Stimulated activated effector memory CD8-positive, alpha-beta T cell treated with anti-CD3 and anti-CD28 coated beads, Interleukin-12 subunit alpha, Interleukin-12 subunit beta, amount 100 ng/mL, for 72 hours (primary cell): ENCODE measurements around the gene PARD3B.

ENCODE experiments used
- ATAC-seq: fragments of 150-1000 bp; cut with Tn5 transposase; 2 replicates; pipeline ENCODE4 v1.10.0; 2021
- DNase-seq, 2 donors: peaks; one replicate each; pipeline ENCODE4 v3.0.0; 2021 to 2022; ENCODE audit warnings: low spot score in 2 of 2
- H3K27ac Mint-ChIP-seq: one replicate; pipeline ENCODE4 v1.8.0; 2022; ENCODE audit warnings: mild to moderate bottlenecking, mixed read lengths
- H3K36me3 Mint-ChIP-seq: one replicate; pipeline ENCODE4 v1.8.0; 2022; ENCODE audit warnings: mild to moderate bottlenecking, mixed read lengths
- H3K4me1 Mint-ChIP-seq: one replicate; pipeline ENCODE4 v1.8.0; 2022; ENCODE audit warnings: mixed read lengths
- H3K4me3 Mint-ChIP-seq: one replicate; pipeline ENCODE4 v1.8.0; 2022; ENCODE audit warnings: mild to moderate bottlenecking, mixed read lengths
- H3K9me3 Mint-ChIP-seq: one replicate; pipeline ENCODE4 v1.8.0; 2022; ENCODE audit warnings: mixed read lengths

The PARD3B gene

DNA sequence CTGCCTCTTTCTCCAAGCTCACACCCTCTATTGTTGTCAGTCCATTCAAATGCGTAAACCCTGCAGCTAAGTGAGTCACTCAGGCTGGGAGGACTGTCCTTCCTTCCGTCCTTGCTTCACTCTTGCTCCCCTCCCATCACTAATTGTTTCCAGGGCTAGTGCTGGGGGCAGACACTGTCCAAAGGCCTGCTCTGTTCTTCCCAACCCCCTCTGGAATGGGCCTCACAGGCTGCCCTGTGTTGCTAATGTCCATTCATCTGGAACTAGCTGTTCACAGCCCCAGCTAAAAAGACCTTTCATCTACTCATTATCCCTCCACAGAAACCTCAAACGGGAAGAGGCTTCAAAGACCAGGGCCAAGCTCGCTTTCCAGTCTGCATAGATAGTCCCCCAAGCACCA, 1105.2 kb downstream of the PARD3B start:
- no peaks in the 10 kb centered on the region for H3K4me1 Mint-ChIP-seq
- no peak for DNase-seq
- H3K9me3 Mint-ChIP-seq = no peaks in the 10 kb centered on the region
- H3K27ac Mint-ChIP-seq = no peak overlapping the region
- H3K36me3 Mint-ChIP-seq = no peaks in the 10 kb centered on the region
- no peak for ATAC-seq
- H3K4me3 Mint-ChIP-seq = no peak overlapping the region

DNA sequence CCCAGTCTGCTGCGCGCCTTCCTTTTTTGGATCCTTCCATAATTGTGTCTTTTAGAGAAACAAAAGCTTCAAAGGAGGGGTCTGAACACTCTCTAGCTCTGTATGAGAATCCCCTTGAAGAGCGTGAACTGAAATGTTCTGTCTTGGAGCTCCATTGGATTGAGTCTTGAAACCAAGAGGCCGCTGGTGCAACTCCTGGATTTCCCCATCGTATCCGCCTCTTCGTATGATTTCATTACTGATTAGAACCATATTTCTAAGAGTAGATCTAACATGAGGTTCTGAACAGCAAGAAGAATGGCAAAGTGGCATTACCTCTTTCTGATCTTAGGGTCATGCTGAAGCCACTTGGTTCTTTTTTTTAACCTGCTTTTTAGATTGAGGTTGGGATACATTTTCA, 1105.7 kb downstream of the PARD3B start:
- Mint-ChIP-seq H3K9me3 (no peaks in the 10 kb centered on the region), H3K27ac (no peak overlapping the region), H3K4me3 (no peak overlapping the region), H3K4me1 (no peaks in the 10 kb centered on the region), H3K36me3 (no peaks in the 10 kb centered on the region)
- ATAC-seq (no peak), DNase-seq (no peak)

DNA sequence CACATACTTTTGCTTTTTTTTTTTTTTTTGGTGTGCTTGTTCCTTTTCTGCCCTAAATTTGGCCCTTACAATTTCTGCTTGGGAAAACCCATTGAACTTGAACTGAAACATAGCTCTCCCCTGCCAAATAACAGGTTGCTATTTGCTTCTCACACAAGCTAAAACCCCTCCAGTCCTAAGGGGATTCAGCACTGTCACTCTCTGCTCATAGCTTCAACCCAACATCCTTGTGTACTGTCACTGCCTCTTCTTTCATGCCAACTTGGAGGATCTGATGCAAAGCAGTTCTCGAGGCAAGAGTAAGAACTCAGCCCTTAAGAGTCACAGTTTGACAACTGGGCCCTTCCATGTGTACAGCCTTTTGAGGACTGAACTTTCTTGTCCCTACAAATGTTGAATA, 1106.4 kb downstream of the PARD3B start:
- Mint-ChIP-seq H3K4me1 (no peaks in the 10 kb centered on the region), H3K4me3 (no peak overlapping the region), H3K36me3 (no peaks in the 10 kb centered on the region), H3K27ac (no peak overlapping the region), H3K9me3 (no peaks in the 10 kb centered on the region)
- DNase-seq (no peak), ATAC-seq (no peak)

DNA sequence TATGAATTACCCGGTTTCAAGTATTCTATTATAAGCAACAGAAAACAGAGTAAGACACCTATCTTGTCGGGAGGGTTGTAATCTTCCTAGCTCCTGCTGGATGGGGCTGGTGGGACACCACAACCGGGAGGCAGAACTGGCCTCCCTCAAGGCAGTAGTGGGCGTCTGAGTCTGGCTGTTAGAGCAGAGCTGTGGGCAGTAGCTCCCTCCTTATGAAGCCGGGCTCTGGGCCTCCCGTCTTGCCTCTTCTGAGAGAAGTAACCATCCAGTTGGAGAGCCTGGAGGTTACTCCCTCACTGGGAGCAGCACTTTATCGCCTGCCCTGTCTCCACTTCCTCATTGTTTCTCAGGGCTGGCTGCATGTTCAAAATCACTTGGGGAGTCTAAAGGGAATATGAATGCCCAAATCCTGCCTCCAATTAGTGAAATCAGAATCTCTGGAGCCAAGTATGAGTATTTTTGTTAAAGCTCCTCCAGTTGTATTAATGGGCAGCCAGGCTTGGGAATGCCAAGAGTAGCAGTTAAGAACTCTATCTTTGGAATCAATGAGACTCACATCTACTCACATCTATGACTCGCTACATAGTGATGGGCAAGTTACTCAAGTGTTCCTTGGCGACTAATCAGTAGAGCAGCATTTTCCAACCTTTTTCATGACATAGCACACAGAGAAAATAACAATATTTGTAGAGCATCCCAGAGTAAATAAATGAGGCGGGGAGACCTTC, 1109.8 kb downstream of the PARD3B start:
- ATAC-seq (no peak), DNase-seq (no peak)
- no peaks in the 10 kb centered on the region for H3K36me3 Mint-ChIP-seq
- H3K4me3 Mint-ChIP-seq = no peak overlapping the region
- no peaks in the 10 kb centered on the region for H3K9me3 Mint-ChIP-seq
- H3K4me1 Mint-ChIP-seq = no peaks in the 10 kb centered on the region
- H3K27ac Mint-ChIP-seq = no peak overlapping the region

DNA sequence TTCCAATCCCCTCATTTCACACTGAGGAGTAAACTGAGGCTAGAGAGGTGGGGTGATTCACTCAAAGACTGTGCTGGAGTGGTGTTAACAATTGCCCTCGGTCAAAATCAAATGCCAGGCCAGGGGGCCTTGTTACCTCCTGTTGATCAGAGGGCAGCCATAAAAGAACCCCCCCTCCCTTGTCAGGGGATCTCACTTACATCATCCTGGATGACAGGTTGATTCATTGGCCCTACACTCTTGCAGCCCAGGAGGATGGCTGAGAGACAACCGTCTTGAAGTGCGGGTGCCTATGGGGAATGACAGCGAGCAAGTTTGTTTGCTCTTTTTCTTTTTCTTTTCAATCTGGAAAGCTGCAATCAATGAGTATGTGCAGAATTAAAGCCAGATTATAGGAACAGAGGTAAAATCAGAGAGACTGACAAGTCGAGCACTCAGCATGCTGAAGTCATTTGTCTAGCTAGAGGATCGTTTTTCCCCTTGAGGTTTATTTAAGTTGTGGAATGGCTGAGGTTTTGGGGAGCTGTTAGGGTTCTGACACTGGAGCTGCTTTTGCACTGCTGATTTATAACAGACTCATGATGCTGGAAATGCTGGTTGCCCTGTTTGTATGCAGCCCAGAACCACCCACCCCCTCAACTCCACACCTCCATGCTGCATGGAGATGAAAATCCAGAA, 1110.6 kb downstream of the PARD3B start:
- no peaks in the 10 kb centered on the region for H3K36me3 Mint-ChIP-seq
- H3K27ac Mint-ChIP-seq = no peak overlapping the region

DNA sequence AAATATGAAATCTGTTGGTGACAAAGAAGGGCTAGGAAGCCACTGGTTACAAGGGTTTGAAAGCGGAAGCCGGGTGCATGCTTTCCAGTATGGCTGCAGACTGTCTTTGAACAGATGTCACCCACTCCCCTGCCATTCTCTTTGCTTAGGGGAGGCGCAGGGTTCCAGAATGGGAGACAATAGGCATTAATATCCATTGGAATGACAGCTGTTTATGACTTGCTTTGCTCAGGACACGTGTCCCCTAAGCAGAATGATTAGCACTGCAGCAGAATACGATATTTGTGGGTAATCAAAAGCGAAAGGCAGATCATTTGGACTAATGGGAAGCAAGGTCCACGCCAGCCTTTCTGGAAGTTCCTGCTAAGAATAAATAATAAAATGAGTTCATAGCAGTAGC, 1111.2 kb downstream of the PARD3B start:
- Mint-ChIP-seq H3K4me3 (no peak overlapping the region), H3K4me1 (peaks cover 11% of the 10 kb centered on the region), H3K27ac (no peak overlapping the region), H3K36me3 (no peaks in the 10 kb centered on the region), H3K9me3 (no peaks in the 10 kb centered on the region)
- no peak for DNase-seq
- ATAC-seq = no peak

More for the DNA sequence above, 1110.6 kb downstream of the PARD3B start:
- ATAC-seq (no peak), DNase-seq (no peak)
- H3K9me3 Mint-ChIP-seq = no peaks in the 10 kb centered on the region
- peaks cover 9% of the 10 kb centered on the region for H3K4me1 Mint-ChIP-seq
- no peak overlapping the region for H3K4me3 Mint-ChIP-seq

DNA sequence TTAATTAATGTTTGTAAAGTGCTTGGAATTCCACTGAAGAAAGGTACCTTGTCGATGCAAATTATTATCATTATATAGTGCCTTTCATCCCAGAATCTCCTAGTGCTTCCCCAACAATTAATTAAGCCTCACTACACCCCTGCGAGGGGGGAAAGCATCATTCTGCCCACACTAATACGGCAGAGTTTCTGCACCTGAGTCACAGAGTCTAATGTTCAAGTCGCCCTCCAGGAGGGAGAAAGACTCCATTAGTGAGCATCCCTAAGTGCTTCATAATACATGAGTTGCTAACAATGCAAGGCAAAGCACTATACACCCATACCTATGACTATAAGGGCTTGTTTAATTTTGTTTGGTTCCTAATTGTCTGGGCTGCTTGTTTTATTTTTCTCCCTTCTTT, 1111.7 kb downstream of the PARD3B start:
- H3K4me1 Mint-ChIP-seq = peaks cover 11% of the 10 kb centered on the region
- no peaks in the 10 kb centered on the region for H3K36me3 Mint-ChIP-seq
- H3K9me3 Mint-ChIP-seq = no peaks in the 10 kb centered on the region
- no peak overlapping the region for H3K4me3 Mint-ChIP-seq
- ATAC-seq = no peak
- H3K27ac Mint-ChIP-seq = no peak overlapping the region
- no peak for DNase-seq

DNA sequence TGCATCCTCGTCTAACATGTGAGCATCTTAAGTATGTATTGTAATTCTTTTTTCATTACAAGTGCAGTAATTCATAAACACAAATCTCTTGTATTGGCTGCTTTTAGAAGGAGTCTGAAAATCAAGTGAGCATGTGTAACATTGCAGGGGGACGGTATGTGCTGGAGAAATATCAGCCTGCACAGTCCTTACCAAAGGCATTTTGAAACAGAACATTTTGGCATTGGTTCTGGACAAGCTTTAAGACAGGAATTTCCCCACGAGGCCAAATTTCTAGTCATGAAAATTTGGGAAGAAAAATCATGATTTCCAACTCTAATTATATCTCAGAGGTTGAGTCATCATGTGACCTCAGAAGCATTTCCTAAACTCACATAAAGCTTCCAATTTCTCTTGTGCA, 1112.3 kb downstream of the PARD3B start:
- Mint-ChIP-seq H3K4me3 (no peak overlapping the region), H3K9me3 (no peaks in the 10 kb centered on the region), H3K4me1 (peaks cover 11% of the 10 kb centered on the region), H3K36me3 (no peaks in the 10 kb centered on the region), H3K27ac (no peak overlapping the region)
- ATAC-seq (no peak), DNase-seq (no peak)

DNA sequence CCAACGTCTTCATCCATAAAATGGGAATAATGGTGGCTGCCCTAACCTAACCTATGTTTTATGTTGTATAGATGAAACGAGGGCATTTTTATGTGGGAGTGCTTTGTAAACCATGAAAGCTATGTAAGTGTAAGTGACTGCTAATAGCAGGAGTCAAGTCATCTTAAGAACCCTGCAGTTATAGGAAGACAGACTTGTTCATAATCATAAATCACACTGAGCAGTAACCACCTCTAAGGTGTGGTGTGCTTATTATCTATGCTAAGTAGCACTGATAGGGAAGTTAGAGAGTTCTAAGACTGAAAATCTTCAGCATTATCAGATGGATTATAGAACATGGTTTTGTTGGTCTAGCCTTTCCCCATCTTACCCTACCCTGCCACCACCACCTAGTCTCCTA, 1112.8 kb downstream of the PARD3B start:
- Mint-ChIP-seq H3K4me3 (no peak overlapping the region), H3K27ac (no peak overlapping the region), H3K4me1 (peaks cover 11% of the 10 kb centered on the region), H3K9me3 (no peaks in the 10 kb centered on the region), H3K36me3 (no peaks in the 10 kb centered on the region)
- ATAC-seq = no peak
- no peak for DNase-seq

DNA sequence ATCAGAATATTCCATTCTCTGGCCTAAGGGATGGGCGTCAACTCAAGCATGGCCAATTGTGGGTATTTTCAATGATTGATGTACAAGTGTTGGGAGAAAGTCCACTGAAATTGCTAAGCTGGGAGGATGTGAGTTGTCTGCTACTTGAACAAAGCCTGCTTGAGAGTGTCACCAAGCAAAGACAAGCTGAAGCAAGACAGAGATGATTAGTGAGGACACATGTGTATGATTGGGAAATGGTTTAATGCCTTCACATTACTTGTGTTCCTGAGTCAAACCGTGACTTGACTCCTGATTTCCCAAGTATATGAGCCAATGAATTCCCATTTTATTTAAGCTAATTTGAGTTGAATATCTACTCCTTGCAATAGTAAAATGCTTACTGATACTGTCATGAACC, 1113.3 kb downstream of the PARD3B start:
- no peak overlapping the region for H3K27ac Mint-ChIP-seq
- H3K9me3 Mint-ChIP-seq = no peaks in the 10 kb centered on the region
- DNase-seq (no peak), ATAC-seq (no peak)
- H3K4me3 Mint-ChIP-seq = no peak overlapping the region
- no peaks in the 10 kb centered on the region for H3K36me3 Mint-ChIP-seq
- peaks cover 11% of the 10 kb centered on the region for H3K4me1 Mint-ChIP-seq

DNA sequence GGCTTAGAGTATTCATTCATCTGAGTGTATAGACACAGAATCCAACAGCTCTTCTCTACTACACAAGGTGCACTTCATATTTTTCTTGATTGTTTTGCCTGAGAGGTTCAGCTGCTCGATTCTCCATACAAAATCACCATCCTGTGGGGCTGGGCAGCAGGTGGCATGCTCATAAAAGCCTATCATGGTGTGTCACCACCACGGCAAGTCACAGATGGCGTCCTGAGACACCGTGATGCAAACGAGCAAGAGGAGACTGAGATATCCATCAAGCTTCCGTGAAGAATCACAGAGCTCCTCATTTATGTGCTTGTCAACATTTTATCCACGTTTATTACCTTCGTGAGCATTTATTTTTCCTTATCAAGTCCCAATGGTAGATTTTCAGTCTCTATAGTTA, 1114.6 kb downstream of the PARD3B start:
- Mint-ChIP-seq H3K36me3 (no peaks in the 10 kb centered on the region), H3K4me3 (no peak overlapping the region), H3K9me3 (no peaks in the 10 kb centered on the region), H3K4me1 (peaks cover 11% of the 10 kb centered on the region), H3K27ac (no peak overlapping the region)
- DNase-seq (no peak), ATAC-seq (no peak)

DNA sequence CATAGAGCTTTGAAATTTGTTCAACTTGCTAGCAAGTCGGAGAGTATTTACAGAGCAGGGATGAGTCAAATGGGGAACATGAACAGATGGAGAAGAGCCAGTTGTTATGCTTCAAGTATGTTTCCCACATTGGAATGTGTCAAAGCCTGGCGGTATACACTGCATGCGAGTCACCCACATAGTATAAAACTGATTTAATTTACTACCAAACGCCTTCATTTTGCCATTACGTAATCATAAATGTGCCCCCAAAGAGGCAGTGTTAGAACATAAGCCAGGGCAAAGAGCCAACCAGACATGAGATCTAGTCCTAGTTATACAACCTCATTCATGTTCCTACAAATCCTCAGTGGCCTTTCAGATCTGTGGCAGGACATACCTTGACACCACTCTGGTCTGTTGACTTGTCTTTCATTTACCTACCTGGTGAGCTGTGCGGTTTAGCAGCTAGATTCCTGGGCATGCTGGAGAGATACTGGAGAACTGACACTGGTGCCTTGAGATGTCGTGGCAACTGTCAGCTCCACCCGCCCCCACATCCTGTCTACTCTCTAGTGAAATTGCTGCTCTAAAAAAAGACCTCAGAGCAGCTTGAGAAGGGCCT, 1115.3 kb downstream of the PARD3B start:
- no peak overlapping the region for H3K4me3 Mint-ChIP-seq
- peaks cover 11% of the 10 kb centered on the region for H3K4me1 Mint-ChIP-seq
- DNase-seq (no peak), ATAC-seq (peak; percentile 43)
- no peaks in the 10 kb centered on the region for H3K36me3 Mint-ChIP-seq
- no peaks in the 10 kb centered on the region for H3K9me3 Mint-ChIP-seq
- H3K27ac Mint-ChIP-seq = no peak overlapping the region

DNA sequence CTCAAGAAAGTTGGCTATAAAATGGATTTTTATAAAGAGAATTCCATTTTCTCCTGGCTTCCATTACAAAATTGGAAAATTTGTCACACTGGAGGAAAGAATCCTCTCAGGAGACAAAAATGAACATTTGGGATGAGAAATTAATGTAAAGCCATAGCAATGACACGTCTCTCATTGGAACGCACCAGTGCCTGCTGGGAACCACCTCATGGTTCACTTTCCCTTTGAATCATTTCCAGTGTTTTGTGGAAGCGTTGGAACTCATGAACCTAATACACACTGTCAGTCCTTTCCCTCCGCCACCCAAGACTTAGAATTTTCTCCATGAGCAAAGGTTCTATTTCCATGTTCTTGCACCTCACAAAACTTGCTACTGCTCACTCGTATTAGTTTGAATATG, 1116.0 kb downstream of the PARD3B start:
- Mint-ChIP-seq H3K4me1 (peaks cover 11% of the 10 kb centered on the region), H3K4me3 (no peak overlapping the region), H3K27ac (no peak overlapping the region), H3K36me3 (no peaks in the 10 kb centered on the region), H3K9me3 (no peaks in the 10 kb centered on the region)
- no peak for ATAC-seq
- DNase-seq = no peak

DNA sequence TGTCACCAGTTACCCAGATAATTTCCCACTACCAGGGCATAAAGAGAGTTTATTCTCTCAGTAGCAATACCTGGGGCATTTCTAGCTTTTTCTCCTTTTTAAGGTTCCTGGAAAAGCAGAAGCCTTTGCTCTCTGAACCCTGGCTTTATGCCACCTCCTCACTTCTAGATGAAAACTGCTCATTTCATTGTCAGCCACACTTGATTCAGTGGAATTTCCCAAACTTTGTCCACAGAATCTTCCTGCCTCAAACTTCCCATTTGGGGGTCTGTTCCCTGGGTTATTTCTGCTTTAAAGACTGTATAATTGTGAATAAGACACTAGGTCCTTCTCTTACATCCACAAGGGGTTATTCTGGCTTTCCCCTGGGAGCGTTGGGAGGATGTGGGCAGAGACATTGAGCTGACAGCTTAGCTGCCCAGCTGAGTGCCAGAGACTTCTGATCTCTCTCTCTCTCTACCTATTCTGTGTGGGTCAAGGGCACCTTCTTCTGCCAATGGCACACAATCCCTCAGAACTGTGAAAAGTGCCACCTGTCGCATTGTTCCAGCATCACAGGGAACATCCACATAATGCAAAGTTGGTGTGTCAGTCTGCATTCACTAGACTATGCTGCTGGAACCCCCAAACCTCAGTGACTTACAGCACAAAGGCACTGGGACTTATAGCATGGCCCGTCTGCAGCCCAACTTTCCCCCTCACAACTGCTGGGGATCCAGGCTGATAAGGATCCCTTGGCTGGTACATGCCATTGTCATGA, 1117.1 kb downstream of the PARD3B start:
- Mint-ChIP-seq H3K4me3 (no peak overlapping the region), H3K4me1 (peaks cover 11% of the 10 kb centered on the region), H3K27ac (no peak overlapping the region), H3K9me3 (no peaks in the 10 kb centered on the region), H3K36me3 (no peaks in the 10 kb centered on the region)
- DNase-seq = no peak
- ATAC-seq = no peak

DNA sequence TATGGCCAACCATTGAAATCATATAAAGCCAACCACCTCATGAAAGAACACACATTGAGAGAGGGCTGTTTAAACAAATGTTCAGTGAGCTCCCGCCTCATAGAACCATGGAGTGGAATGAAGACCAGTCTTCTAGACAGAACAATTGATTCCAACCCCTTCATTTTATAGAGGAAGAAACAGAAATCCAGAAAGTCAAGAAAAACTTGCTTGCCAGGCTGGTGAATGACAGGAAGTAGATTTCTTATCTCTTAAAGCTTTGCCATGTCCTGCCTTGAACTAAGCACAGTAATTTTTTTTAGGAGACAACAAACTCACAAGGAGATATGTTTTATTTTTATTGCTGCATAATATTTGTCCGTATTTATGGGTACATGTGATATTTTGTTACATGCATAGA, 1120.5 kb downstream of the PARD3B start:
- H3K4me1 Mint-ChIP-seq = peaks cover 4% of the 10 kb centered on the region

More for the DNA sequence above, 1120.5 kb downstream of the PARD3B start:
- DNase-seq (no peak), ATAC-seq (no peak)
- H3K36me3 Mint-ChIP-seq = no peaks in the 10 kb centered on the region
- no peak overlapping the region for H3K27ac Mint-ChIP-seq
- H3K4me3 Mint-ChIP-seq = no peak overlapping the region
- H3K9me3 Mint-ChIP-seq = no peaks in the 10 kb centered on the region
